ENCODE measurements around the gene KRTAP20-1. TPM values are rescaled to one million over a fixed set of nuclear protein-coding genes. Genes with fewer than 3 reads are reported as not detected.

Gene KRTAP20-1
- total and polyA plus RNA-seq, 10 donors, result not detected

DNA sequence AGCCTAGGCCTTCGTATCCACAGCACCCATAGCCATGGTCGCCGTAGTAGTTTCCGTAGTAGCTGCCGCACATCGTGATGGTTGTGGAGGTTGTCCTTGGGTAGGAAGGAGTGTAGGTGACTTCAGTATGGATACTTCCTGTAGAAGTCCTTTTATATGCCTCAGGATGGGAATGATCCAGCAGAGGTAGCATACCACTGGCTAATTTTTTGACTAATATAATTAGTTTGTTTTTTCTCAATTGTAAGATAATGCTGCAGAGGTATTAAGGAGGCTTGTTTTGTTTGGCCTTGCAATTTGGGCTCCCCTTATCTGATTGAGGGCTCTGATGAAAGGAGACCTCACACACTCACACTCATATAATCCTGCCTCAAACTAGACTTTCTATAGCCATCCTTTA lies 17.4 kb upstream of the KRTAP20-1 start, which contains the start of gene KRTAP6-2:
Gene KRTAP6-2 (minus strand): TSS at position 101 of the 400 bp plus-strand sequence. CDS start 28 bp downstream, at position 73.
- TF ChIP-seq, protein P1, sequence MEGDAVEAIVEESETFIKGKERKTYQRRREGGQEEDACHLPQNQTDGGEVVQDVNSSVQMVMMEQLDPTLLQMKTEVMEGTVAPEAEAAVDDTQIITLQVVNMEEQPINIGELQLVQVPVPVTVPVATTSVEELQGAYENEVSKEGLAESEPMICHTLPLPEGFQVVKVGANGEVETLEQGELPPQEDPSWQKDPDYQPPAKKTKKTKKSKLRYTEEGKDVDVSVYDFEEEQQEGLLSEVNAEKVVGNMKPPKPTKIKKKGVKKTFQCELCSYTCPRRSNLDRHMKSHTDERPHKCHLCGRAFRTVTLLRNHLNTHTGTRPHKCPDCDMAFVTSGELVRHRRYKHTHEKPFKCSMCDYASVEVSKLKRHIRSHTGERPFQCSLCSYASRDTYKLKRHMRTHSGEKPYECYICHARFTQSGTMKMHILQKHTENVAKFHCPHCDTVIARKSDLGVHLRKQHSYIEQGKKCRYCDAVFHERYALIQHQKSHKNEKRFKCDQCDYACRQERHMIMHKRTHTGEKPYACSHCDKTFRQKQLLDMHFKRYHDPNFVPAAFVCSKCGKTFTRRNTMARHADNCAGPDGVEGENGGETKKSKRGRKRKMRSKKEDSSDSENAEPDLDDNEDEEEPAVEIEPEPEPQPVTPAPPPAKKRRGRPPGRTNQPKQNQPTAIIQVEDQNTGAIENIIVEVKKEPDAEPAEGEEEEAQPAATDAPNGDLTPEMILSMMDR (IDR thresholded peaks at IDR 0.05 in 8 of 11, conservative IDR thresholded peaks at IDR 0.05 in 3 of 11), result no peak
- TF ChIP-seq POLR2AphosphoS5 (IDR thresholded peaks at IDR 0.05), result no peak
- no peak for DNase-seq
- no peak within 1 kb of the TSS for H3K27ac ChIP-seq
- intact Hi-C loops (cut with DNase I; ENCODE audit: low total_unique reads), result no loop called here
- no peaks in the 10 kb centered on the region for H3K27me3 ChIP-seq (replicated peaks in 1 of 7)
- H3K36me3 ChIP-seq, result no peaks in the 10 kb centered on the region
- H3K4me3 ChIP-seq, result no peak within 1 kb of the TSS
- WGBS, 5 donors, result 91 to 96% (median 95%) methylated on average over 6 of the region's 6 CpGs
- no peaks in the 10 kb centered on the region for H3K4me1 ChIP-seq
- peaks cover 0 to 16% (median 0%) of the 10 kb centered on the region in 8 donors for H3K9me3 ChIP-seq

DNA sequence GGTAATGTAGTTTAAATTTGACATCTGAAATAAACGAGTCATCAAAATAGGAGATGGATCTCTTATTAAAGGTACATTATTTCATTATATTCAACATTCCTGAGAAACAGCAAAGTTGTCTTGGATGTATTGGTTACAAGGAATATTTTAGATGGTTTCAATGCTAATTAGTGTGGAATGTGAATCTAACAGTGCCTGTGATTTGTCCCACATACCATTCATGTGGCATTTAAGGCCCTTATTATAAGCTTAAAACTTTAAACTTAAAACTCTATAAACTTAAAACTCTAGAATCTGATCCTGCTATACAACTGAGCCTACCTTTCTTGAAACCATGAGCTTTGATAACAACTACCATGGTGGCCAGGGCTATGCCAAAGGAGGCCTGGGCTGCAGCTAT lies 15.4 kb upstream of the KRTAP20-1 start, which contains the start of gene KRTAP22-1:
Gene KRTAP22-1 (plus strand): TSS at position 301 of the 400 bp plus-strand sequence.
- H3K4me3 ChIP-seq, result no peak within 1 kb of the TSS
- intact Hi-C loops (cut with DNase I; ENCODE audit: low total_unique reads), result no loop called here
- no peak for TF ChIP-seq POLR2AphosphoS5 (IDR thresholded peaks at IDR 0.05)
- TF ChIP-seq, protein P1 (IDR thresholded peaks at IDR 0.05 in 8 of 11, conservative IDR thresholded peaks at IDR 0.05 in 3 of 11), result no peak
- TF ChIP-seq POLR2A (IDR thresholded peaks at IDR 0.05), result no peak
- no peak for DNase-seq
- peaks cover 0 to 18% (median under 1%) of the 10 kb centered on the region in 8 donors for H3K9me3 ChIP-seq
- WGBS, 5 donors, result 0 to 94% (median 53%) methylated on average over 1 of the region's 1 CpG
- H3K4me1 ChIP-seq, result no peaks in the 10 kb centered on the region
- H3K27me3 ChIP-seq (replicated peaks in 1 of 7), result no peaks in the 10 kb centered on the region
- no peaks in the 10 kb centered on the region for H3K36me3 ChIP-seq
- H3K27ac ChIP-seq, result no peak within 1 kb of the TSS

DNA sequence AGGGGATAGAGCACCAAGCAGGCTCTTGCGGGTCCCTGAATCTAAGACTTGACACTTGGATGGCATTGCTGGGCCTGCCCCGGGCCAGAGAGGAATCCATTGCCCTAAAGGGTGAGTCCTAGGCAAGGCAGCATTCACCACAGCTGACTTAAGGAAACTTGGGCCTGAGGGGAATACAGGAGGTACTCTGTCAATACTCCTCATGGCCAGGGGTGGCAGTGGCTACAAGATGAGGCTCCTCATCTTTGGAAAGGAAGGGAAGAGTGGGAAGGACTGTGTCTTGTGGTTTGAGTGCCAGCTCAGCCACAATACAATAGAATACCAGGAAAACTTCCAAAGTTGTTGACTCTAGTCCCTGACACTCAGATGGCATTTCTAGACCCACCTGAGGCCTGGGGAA lies 10.3 kb upstream of the KRTAP20-1 start:
- H3K36me3 ChIP-seq, result no peaks in the 10 kb centered on the region
- H3K4me3 ChIP-seq, result no peak overlapping the region
- no peak for TF ChIP-seq POLR2AphosphoS5 (IDR thresholded peaks at IDR 0.05)
- no peak for TF ChIP-seq POLR2A (IDR thresholded peaks at IDR 0.05)
- TF ChIP-seq, protein P1 (IDR thresholded peaks at IDR 0.05 in 8 of 11, conservative IDR thresholded peaks at IDR 0.05 in 3 of 11), result no peak
- intact Hi-C loops (cut with DNase I; ENCODE audit: low total_unique reads), result no loop called here
- no peaks in the 10 kb centered on the region for H3K27me3 ChIP-seq (replicated peaks in 1 of 7)
- no peak overlapping the region for H3K27ac ChIP-seq
- WGBS, 5 donors, result 65 to 90% (median 85%) methylated on average over 2 of the region's 2 CpGs
- H3K9me3 ChIP-seq, result peaks cover 0 to 25% (median 3%) of the 10 kb centered on the region in 8 donors
- H3K4me1 ChIP-seq, result no peaks in the 10 kb centered on the region
- DNase-seq, result no peak

DNA sequence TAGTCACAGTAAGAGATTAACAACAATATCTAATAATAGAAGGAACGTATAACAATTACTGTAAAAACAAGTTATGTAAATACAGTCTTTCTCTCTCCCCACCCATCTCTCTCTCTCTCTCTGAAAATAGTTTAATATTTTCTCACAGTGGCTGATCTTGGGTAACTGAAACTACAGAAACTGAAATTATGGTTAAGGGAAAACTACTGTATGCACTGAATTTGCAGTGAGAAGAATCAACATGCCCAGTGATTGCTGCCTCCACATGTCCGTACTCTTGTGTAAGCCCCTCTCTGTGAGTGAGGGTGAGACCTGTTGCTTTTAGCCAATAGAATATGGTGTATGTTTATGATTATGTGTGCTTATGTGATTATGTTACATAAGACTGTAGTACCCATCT lies 4.1 kb upstream of the KRTAP20-1 start:
- H3K27ac ChIP-seq, result no peak overlapping the region
- DNase-seq, result no peak
- intact Hi-C loops (cut with DNase I; ENCODE audit: low total_unique reads), result no loop called here
- no peaks in the 10 kb centered on the region for H3K27me3 ChIP-seq (replicated peaks in 1 of 7)
- no peaks in the 10 kb centered on the region for H3K4me1 ChIP-seq
- TF ChIP-seq, protein P1 (IDR thresholded peaks at IDR 0.05 in 8 of 11, conservative IDR thresholded peaks at IDR 0.05 in 3 of 11), result no peak
- TF ChIP-seq POLR2A (IDR thresholded peaks at IDR 0.05) (no peak), POLR2AphosphoS5 (IDR thresholded peaks at IDR 0.05) (no peak)
- H3K9me3 ChIP-seq, result peaks cover 0 to 11% (median 0%) of the 10 kb centered on the region in 8 donors
- WGBS, 5 donors, result 80 to 91% (median 88%) methylated on average over 2 of the region's 2 CpGs
- no peaks in the 10 kb centered on the region for H3K36me3 ChIP-seq
- no peak overlapping the region for H3K4me3 ChIP-seq

Data from spleen (tissue), 11 donors.